ENCODE data around the gene RNF39.

Gene RNF39

GRCh38 chr6:30053682-30054081 lies 21.9 kb downstream of the RNF39 start:
- H3K79me2 ChIP-seq (ENCODE audit: insufficient read depth, low read length), result no peaks in the 10 kb centered on the region; the same call in 1 of the 2 replicates
- H2AFZ ChIP-seq (ENCODE audit: low read length), result no peak overlapping the region
- H3F3A ChIP-seq (ENCODE audit: low read depth), result no peaks in the 10 kb centered on the region
- no peaks in the 10 kb centered on the region for H3K9me2 ChIP-seq (replicated peaks; ENCODE audit: low read depth, low read length)
- H3K9ac ChIP-seq (ENCODE audit: low read depth, low read length, poor library complexity, severe bottlenecking), result no peak overlapping the region
- no peaks in the 10 kb centered on the region for H4K20me1 ChIP-seq (ENCODE audit: insufficient read depth, low read length, poor library complexity, severe bottlenecking)
- TF ChIP-seq EZH2phosphoT487 (IDR thresholded peaks at IDR 0.05; ENCODE audit: borderline replicate concordance) (no peak), CTCF (conservative IDR thresholded peaks at IDR 0.05; ENCODE audit: low read length) (no peak)
- no peak overlapping the region for H3K4me3 ChIP-seq (ENCODE audit: low read length, poor library complexity, severe bottlenecking)
- no peak overlapping the region for H3K4me2 ChIP-seq (ENCODE audit: low read depth, low read length, poor library complexity, severe bottlenecking)
- H3K36me3 ChIP-seq (ENCODE audit: insufficient read depth, low read length), result no peaks in the 10 kb centered on the region
- H3K27me3 ChIP-seq (ENCODE audit: insufficient read depth, low read length, poor library complexity, severe bottlenecking), result no peaks in the 10 kb centered on the region
- no peaks in the 10 kb centered on the region for H3K4me1 ChIP-seq (ENCODE audit: insufficient read depth, low read length, poor library complexity, severe bottlenecking)
- H3K9me3 ChIP-seq (ENCODE audit: insufficient read depth, low read depth, low read length), result no peaks in the 10 kb centered on the region

GRCh38 chr6:30047220-30047619 lies 28.3 kb downstream of the RNF39 start:
- H3K79me2 ChIP-seq (ENCODE audit: insufficient read depth, low read length), result no peaks in the 10 kb centered on the region
- H3K4me3 ChIP-seq (ENCODE audit: low read length, poor library complexity, severe bottlenecking), result no peak overlapping the region
- H3K4me2 ChIP-seq (ENCODE audit: low read depth, low read length, poor library complexity, severe bottlenecking), result no peak overlapping the region
- no peak overlapping the region for H2AFZ ChIP-seq (ENCODE audit: low read length)
- no peaks in the 10 kb centered on the region for H3K36me3 ChIP-seq (ENCODE audit: insufficient read depth, low read length)
- no peak for TF ChIP-seq CTCF (conservative IDR thresholded peaks at IDR 0.05; ENCODE audit: low read length)
- TF ChIP-seq EZH2phosphoT487 (IDR thresholded peaks at IDR 0.05; ENCODE audit: borderline replicate concordance), result no peak
- H3K4me1 ChIP-seq (ENCODE audit: insufficient read depth, low read length, poor library complexity, severe bottlenecking), result no peaks in the 10 kb centered on the region
- H3F3A ChIP-seq (ENCODE audit: low read depth), result no peaks in the 10 kb centered on the region
- H3K9me2 ChIP-seq (replicated peaks; ENCODE audit: low read depth, low read length), result no peaks in the 10 kb centered on the region
- H3K9ac ChIP-seq (ENCODE audit: low read depth, low read length, poor library complexity, severe bottlenecking), result no peak overlapping the region
- H3K9me3 ChIP-seq (ENCODE audit: insufficient read depth, low read depth, low read length), result no peaks in the 10 kb centered on the region
- no peaks in the 10 kb centered on the region for H4K20me1 ChIP-seq (ENCODE audit: insufficient read depth, low read length, poor library complexity, severe bottlenecking)
- no peaks in the 10 kb centered on the region for H3K27me3 ChIP-seq (ENCODE audit: insufficient read depth, low read length, poor library complexity, severe bottlenecking)

- no peaks in the 10 kb centered on the region for H3K9me3 ChIP-seq (ENCODE audit: insufficient read depth, low read depth, low read length)
- H3K4me3 ChIP-seq (ENCODE audit: low read length, poor library complexity, severe bottlenecking), result no peak overlapping the region
- no peaks in the 10 kb centered on the region for H3K27me3 ChIP-seq (ENCODE audit: insufficient read depth, low read length, poor library complexity, severe bottlenecking)
- TF ChIP-seq CTCF (conservative IDR thresholded peaks at IDR 0.05; ENCODE audit: low read length) (no peak), EZH2phosphoT487 (IDR thresholded peaks at IDR 0.05; ENCODE audit: borderline replicate concordance) (no peak)
- no peaks in the 10 kb centered on the region for H3F3A ChIP-seq (ENCODE audit: low read depth)
- no peaks in the 10 kb centered on the region for H3K79me2 ChIP-seq (ENCODE audit: insufficient read depth, low read length)
- H4K20me1 ChIP-seq (ENCODE audit: insufficient read depth, low read length, poor library complexity, severe bottlenecking), result no peaks in the 10 kb centered on the region
- H3K36me3 ChIP-seq (ENCODE audit: insufficient read depth, low read length), result no peaks in the 10 kb centered on the region
- no peak overlapping the region for H2AFZ ChIP-seq (ENCODE audit: low read length)
- no peaks in the 10 kb centered on the region for H3K4me1 ChIP-seq (ENCODE audit: insufficient read depth, low read length, poor library complexity, severe bottlenecking)
- H3K9ac ChIP-seq (ENCODE audit: low read depth, low read length, poor library complexity, severe bottlenecking), result no peak overlapping the region
- no peak overlapping the region for H3K4me2 ChIP-seq (ENCODE audit: low read depth, low read length, poor library complexity, severe bottlenecking)
- H3K9me2 ChIP-seq (replicated peaks; ENCODE audit: low read depth, low read length), result no peaks in the 10 kb centered on the region
Measured at GRCh38 chr6:30044630-30045029, 30.9 kb downstream of the RNF39 start.

All from Loucy (cell line).